SK-N-SH treated with all-trans-retinoic acid at 6 μM for 48 hours (cell line): ENCODE measurements around the gene ADAMTS6.

Source experiments
- ESRRG ChIP-seq: fragments of 250-450 bp; sonication (Bioruptor Pico); IDR thresholded peaks from 2 replicates; pipeline ENCODE4 v1.6.1; 2021; ENCODE audit warnings: mild to moderate bottlenecking
- ZNF565 ChIP-seq: fragments of 450-650 bp; formaldehyde crosslinking; conservative IDR thresholded peaks from 2 replicates; pipeline ENCODE4 v1.5.0; 2020; ENCODE audit warnings: low read depth, mild to moderate bottlenecking, moderate library complexity
- TF ChIP-seq, protein P1 (sequence below): fragments of 250-450 bp; sonication (Bioruptor Pico); IDR thresholded peaks from 2 replicates; pipeline ENCODE4 v1.8.0; 2020; ENCODE audit warnings: mild to moderate bottlenecking, moderate library complexity, borderline replicate concordance

GRCh38 chr5:65113771-65114170 is 367.9 kb downstream of the ADAMTS6 start:
- TF ChIP-seq ESRRG (CRISPR knock-in tag) (no peak), ZNF565 (no peak)
- TF ChIP-seq, protein P1, sequence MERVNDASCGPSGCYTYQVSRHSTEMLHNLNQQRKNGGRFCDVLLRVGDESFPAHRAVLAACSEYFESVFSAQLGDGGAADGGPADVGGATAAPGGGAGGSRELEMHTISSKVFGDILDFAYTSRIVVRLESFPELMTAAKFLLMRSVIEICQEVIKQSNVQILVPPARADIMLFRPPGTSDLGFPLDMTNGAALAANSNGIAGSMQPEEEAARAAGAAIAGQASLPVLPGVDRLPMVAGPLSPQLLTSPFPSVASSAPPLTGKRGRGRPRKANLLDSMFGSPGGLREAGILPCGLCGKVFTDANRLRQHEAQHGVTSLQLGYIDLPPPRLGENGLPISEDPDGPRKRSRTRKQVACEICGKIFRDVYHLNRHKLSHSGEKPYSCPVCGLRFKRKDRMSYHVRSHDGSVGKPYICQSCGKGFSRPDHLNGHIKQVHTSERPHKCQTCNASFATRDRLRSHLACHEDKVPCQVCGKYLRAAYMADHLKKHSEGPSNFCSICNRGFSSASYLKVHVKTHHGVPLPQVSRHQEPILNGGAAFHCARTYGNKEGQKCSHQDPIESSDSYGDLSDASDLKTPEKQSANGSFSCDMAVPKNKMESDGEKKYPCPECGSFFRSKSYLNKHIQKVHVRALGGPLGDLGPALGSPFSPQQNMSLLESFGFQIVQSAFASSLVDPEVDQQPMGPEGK (CRISPR knock-in tag): no peak
